Neural cell (in vitro differentiated cells): ENCODE results near the gene TRIM68. TPM values are rescaled to one million over a fixed set of nuclear protein-coding genes. Genes with fewer than 3 reads are reported as not detected.

ENCODE experiments used
- polyA plus RNA-seq: library from polyadenylated mRNA; depleted of rRNA; stranded (reverse); fragments of >200 nt; gene quantifications from 2 replicates; pipeline ENCODE4 v1.2.3, GENCODE V29; 2014

Gene TRIM68
- polyA plus RNA-seq, 1 donor from 2014 or later = 15.3 TPM

Other genes with a start within 250 kb of the TRIM68 start
- gene OR52B4, start 239.8 kb downstream of the TRIM68 start, polyA plus RNA-seq = not detected in 2 replicates
- 0.11 TPM in 1 of 2 replicates, not detected in the other for gene TRIM21, start 214.5 kb downstream of the TRIM68 start, polyA plus RNA-seq
- gene OR52K2, start 158.9 kb downstream of the TRIM68 start, polyA plus RNA-seq = not detected in 2 replicates
- not detected in 2 replicates for gene OR52K1, start 125.6 kb downstream of the TRIM68 start, polyA plus RNA-seq
- gene OR52M1, start 63.0 kb downstream of the TRIM68 start, polyA plus RNA-seq = not detected in 2 replicates
- not detected in 2 replicates for gene OR52I2, start 26.5 kb downstream of the TRIM68 start, polyA plus RNA-seq
- not detected in 2 replicates for gene OR52I1, start 14.2 kb downstream of the TRIM68 start, polyA plus RNA-seq
- gene OR51D1, start 29.2 kb upstream of the TRIM68 start, polyA plus RNA-seq = not detected in 2 replicates
- not detected in 2 replicates for gene OR51E1, start 35.8 kb upstream of the TRIM68 start, polyA plus RNA-seq
- not detected in 2 replicates for gene OR51E2, start 89.6 kb upstream of the TRIM68 start, polyA plus RNA-seq
- gene MMP26, start 96.6 kb upstream of the TRIM68 start, polyA plus RNA-seq = not detected in 2 replicates
- gene OR51F1, start 161.7 kb upstream of the TRIM68 start, polyA plus RNA-seq = not detected in 2 replicates
- not detected in 2 replicates for gene OR52R1, start 196.1 kb upstream of the TRIM68 start, polyA plus RNA-seq
- not detected in 2 replicates for gene OR51F2, start 213.1 kb upstream of the TRIM68 start, polyA plus RNA-seq
- not detected in 2 replicates for gene OR51S1, start 241.0 kb upstream of the TRIM68 start, polyA plus RNA-seq